ENCODE data around the gene HOOK2. TPM values are rescaled to one million over a fixed set of nuclear protein-coding genes. Genes with fewer than 3 reads are reported as not detected.

Gene HOOK2
- total and polyA plus RNA-seq, 2 of the 13 experiments (the other 11 are each of a cell fraction or from before 2014, with no cell fraction given), result 9.2 to 12.9 TPM

DNA sequence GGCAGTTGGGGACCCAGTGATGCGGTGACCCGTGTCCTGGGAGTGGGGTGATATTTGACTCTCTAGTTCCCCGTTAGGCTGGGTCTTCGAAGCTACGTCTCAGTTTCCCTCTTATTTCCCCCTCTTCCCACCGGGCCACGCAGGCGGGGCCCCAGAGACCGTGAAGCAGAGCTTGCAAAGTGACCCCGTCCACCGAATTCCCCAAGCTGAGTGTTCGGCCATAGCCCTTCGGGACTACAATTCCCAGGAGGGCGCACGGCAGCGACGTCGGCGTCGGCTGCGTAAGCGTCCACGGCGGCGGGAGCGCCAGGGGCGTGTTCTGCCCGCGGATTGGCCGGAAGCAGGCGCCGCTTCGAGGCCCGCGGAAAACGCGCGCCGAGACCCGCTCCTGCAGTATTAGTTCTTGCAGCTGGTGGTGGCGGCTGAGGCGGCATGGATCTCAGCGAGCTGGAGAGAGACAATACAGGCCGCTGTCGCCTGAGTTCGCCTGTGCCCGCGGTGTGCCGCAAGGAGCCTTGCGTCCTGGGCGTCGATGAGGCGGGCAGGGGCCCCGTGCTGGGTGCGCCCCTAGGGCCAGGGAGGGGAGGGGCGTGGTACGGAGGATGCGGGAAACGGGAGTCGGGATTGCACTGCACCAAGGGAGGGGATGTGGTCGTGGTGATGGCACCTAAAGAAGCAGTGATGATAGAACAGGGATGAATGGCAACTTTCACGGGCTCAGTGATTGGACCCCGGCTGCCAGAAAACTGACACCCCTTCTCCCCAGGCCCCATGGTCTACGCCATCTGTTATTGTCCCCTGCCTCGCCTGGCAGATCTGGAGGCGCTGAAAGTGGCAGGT is 31.1 kb upstream of the HOOK2 start, which contains the start of gene RNASEH2A (continued):
- TF ChIP-seq PRPF4 (IDR thresholded peaks at IDR 0.05; ENCODE audit: low read depth, low read length, poor library complexity, severe bottlenecking) (no peak), SMYD3 (CRISPR knock-in tag; IDR thresholded peaks at IDR 0.05) (no peak), GTF3A (CRISPR knock-in tag; conservative IDR thresholded peaks at IDR 0.05) (peak; percentile 63; the same call in 1 of the 2 replicates), TAF1 (CRISPR knock-in tag; IDR thresholded peaks at IDR 0.05) (peak; percentile 84), ZFP82 (CRISPR knock-in tag; IDR thresholded peaks at IDR 0.05; ENCODE audit: borderline replicate concordance) (peak; percentile 62; the same call in 1 of the 2 replicates), ZNF33B (CRISPR knock-in tag; IDR thresholded peaks at IDR 0.05) (peak; percentile 80; the same call in 1 of the 2 replicates), TCF7 (IDR thresholded peaks at IDR 0.05; ENCODE audit: low read depth) (no peak), IKZF4 (CRISPR knock-in tag; IDR thresholded peaks at IDR 0.05; ENCODE audit: borderline replicate concordance, low read depth, not compliant biosample characterization) (peak; percentile 83), NFE2L1 (CRISPR knock-in tag; IDR thresholded peaks at IDR 0.05; ENCODE audit: borderline replicate concordance) (no peak), E2F1 (CRISPR knock-in tag; IDR thresholded peaks at IDR 0.05) (peak; percentile 98), CENPX (CRISPR knock-in tag; IDR thresholded peaks at IDR 0.05) (no peak), DRAP1 (CRISPR knock-in tag; IDR thresholded peaks at IDR 0.05) (peak; percentile 54), KDM5B (CRISPR knock-in tag; IDR thresholded peaks at IDR 0.05; ENCODE audit: borderline replicate concordance) (peak; percentile 73; the same call in 1 of the 2 replicates), SIX1 (CRISPR knock-in tag; IDR thresholded peaks at IDR 0.05; ENCODE audit: borderline replicate concordance) (no peak; the same call in 1 of the 2 replicates), ZNF740 (CRISPR knock-in tag; IDR thresholded peaks at IDR 0.05) (no peak), KDM3A (CRISPR knock-in tag; IDR thresholded peaks at IDR 0.05; ENCODE audit: low read depth) (peak; percentile 60; the same call in 1 of the 2 replicates), ZNF143 (CRISPR knock-in tag; IDR thresholded peaks at IDR 0.05) (peak; percentile 99), ZNF615 (CRISPR knock-in tag; IDR thresholded peaks at IDR 0.05; ENCODE audit: borderline replicate concordance) (peak; percentile 82; the same call in 1 of the 2 replicates), TFE3 (CRISPR knock-in tag; IDR thresholded peaks at IDR 0.05) (no peak; the same call in 1 of the 2 replicates), POLR2G (IDR thresholded peaks at IDR 0.05; ENCODE audit: low read depth, low read length) (peak; percentile 80), ZNF333 (CRISPR knock-in tag; IDR thresholded peaks at IDR 0.05; ENCODE audit: borderline replicate concordance) (0 out of 2 replicates have a peak, but pooled peaks have one; percentile 54)
- TF ChIP-seq, protein P1, sequence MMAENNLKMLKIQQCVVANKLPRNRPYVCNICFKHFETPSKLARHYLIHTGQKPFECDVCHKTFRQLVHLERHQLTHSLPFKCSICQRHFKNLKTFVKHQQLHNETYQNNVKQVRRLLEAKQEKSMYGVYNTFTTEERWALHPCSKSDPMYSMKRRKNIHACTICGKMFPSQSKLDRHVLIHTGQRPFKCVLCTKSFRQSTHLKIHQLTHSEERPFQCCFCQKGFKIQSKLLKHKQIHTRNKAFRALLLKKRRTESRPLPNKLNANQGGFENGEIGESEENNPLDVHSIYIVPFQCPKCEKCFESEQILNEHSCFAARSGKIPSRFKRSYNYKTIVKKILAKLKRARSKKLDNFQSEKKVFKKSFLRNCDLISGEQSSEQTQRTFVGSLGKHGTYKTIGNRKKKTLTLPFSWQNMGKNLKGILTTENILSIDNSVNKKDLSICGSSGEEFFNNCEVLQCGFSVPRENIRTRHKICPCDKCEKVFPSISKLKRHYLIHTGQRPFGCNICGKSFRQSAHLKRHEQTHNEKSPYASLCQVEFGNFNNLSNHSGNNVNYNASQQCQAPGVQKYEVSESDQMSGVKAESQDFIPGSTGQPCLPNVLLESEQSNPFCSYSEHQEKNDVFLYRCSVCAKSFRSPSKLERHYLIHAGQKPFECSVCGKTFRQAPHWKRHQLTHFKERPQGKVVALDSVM (CRISPR knock-in tag; IDR thresholded peaks at IDR 0.05), result no peak

Data from HepG2 (cell line).